ENCODE results near the gene LARGE1.

Gene LARGE1

DNA sequence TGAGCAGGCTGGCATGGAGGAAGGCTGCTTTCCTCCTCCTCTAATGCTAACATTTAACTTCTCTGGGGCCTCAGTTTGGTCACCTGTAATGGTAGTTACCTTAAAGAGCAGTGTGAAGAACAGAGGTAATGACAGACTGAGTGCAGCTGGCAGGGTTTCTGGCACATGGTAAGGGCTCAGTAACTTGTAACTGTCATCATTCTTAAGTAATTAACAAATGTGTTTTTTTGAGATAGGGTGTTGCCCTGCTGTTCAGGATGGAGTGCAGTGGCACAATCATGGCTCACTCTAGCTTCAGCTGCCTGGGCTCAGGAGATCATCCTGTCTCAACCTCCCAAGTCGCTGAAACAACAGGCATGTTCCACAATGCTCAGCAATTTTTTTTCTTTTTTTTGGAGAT lies 620.1 kb downstream of the LARGE1 start:
- Mint-ChIP-seq H3K36me3 (ENCODE audit: low read depth) (no peaks in the 10 kb centered on the region), H3K4me3 (no peak overlapping the region)

DNA sequence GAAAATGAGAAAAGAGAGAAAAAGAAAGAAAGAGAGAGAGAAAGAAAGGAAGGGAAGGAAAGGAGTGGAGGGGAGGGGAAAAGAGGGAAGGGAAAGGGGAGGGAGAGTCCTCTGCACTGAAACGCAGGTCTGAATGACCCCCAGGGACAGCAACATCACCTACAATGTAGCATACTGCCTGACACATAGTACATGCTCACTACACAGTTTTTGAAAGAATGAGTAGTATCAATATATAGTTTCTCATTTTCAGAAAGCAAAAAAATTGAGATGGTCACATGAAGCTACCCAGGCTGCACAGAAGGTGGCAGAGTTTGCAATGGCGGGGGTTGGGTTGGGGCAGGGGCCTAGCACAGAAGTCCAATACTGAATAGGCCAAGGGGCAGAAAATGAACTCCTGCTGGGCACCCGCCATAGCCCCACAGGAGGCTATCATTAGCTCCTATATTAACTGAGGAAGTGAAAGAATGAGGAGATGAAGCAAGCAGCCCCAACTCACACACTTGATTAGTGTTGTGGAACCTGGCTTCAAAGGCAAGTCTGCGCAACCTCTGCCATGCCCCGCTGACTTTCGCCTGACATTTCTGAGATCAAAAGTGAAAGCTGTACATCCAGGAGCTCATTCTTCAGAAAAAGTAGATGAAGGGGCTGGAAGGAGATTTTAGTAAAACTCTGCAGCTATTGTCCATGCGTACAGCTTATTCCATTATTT lies 620.9 kb downstream of the LARGE1 start:
- Mint-ChIP-seq H3K27me3 (peaks cover 2% of the 10 kb centered on the region), H3K4me3 (no peak overlapping the region), H3K9me3 (no peaks in the 10 kb centered on the region), H3K36me3 (ENCODE audit: low read depth) (no peaks in the 10 kb centered on the region), H3K4me1 (ENCODE audit: low read depth) (peaks cover 10% of the 10 kb centered on the region), H3K27ac (no peak overlapping the region)
- intact Hi-C loops (cut with micrococcal nuclease) = no loop called here

More for the DNA sequence above, 620.1 kb downstream of the LARGE1 start:
- H3K4me1 Mint-ChIP-seq (ENCODE audit: low read depth) = peaks cover 10% of the 10 kb centered on the region
- no peaks in the 10 kb centered on the region for H3K9me3 Mint-ChIP-seq
- H3K27me3 Mint-ChIP-seq = peaks cover 2% of the 10 kb centered on the region
- intact Hi-C loops (cut with micrococcal nuclease) = loop anchor here (5.0 to 10.0 kb wide), 3 partner anchors 275 to 1722 kb away; no protein-coding TSS in a partner anchor
- no peak overlapping the region for H3K27ac Mint-ChIP-seq

DNA sequence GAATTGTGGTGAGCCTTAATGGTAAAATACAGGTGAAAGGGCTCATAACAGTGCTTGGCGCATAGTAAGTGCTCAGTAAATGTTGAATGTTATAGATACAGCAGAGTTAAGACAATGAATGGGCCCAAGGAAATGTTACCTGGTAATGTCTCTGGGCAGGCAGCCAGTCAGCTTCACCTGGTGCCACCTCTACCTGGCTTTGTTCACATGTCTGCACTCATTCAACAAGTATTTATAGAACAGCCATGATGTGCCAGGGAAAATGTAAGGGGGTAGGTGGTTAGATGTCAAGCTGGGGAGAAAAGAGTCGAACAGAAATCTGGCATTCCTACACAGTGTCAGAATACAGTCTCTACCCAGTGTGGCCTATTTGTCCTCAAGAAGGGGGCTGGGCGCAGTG lies 623.3 kb downstream of the LARGE1 start:
- Mint-ChIP-seq H3K4me1 (ENCODE audit: low read depth) (peaks cover 5% of the 10 kb centered on the region), H3K9me3 (no peaks in the 10 kb centered on the region), H3K4me3 (no peak overlapping the region), H3K27ac (no peak overlapping the region), H3K27me3 (no peaks in the 10 kb centered on the region), H3K36me3 (ENCODE audit: low read depth) (no peaks in the 10 kb centered on the region)
- intact Hi-C loops (cut with micrococcal nuclease) = no loop called here

DNA sequence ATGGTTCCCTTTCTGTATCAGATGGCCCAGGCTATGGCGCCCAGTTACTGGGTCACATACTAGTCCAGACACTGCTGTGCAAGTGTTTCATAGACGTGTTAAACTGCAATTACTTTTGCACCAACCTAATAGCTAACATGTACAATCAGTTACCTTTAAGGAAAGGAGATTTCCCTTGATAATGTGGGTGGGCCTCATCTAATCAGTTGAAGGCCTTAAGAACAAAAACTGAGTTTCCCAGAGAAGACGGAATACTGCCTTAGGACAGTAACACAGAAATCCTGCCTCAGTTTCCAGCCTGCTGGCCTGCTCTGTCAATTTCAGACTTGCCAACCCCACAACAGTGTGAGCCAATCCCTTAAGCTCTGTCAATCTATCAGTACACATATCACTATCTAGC lies 632.2 kb downstream of the LARGE1 start:
- Mint-ChIP-seq H3K4me3 (no peak overlapping the region), H3K4me1 (ENCODE audit: low read depth) (no peaks in the 10 kb centered on the region), H3K36me3 (ENCODE audit: low read depth) (no peaks in the 10 kb centered on the region), H3K27ac (no peak overlapping the region), H3K9me3 (no peaks in the 10 kb centered on the region), H3K27me3 (no peaks in the 10 kb centered on the region)
- intact Hi-C loops (cut with micrococcal nuclease) = no loop called here

DNA sequence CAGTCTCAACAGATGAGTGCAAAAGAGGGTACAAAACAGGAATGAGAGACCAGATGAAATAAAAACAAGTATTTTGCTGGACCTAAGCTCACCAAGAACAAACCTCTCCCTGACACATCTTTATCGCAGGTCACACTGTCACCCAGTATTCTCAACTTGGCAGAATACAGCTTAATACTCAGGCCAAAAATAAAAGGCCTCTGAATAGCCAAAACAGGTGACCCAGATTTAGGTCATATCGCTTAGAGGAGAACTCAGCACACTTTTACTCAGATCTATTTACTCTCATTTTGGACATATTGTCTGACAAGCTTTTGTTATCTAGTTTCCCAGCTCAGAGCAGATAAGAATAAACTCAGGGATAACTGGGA lies 645.2 kb downstream of the LARGE1 start:
- Mint-ChIP-seq H3K27ac (no peak overlapping the region), H3K9me3 (no peaks in the 10 kb centered on the region), H3K27me3 (no peaks in the 10 kb centered on the region), H3K36me3 (ENCODE audit: low read depth) (no peaks in the 10 kb centered on the region), H3K4me1 (ENCODE audit: low read depth) (no peaks in the 10 kb centered on the region), H3K4me3 (no peak overlapping the region)
- intact Hi-C loops (cut with micrococcal nuclease) = no loop called here

DNA sequence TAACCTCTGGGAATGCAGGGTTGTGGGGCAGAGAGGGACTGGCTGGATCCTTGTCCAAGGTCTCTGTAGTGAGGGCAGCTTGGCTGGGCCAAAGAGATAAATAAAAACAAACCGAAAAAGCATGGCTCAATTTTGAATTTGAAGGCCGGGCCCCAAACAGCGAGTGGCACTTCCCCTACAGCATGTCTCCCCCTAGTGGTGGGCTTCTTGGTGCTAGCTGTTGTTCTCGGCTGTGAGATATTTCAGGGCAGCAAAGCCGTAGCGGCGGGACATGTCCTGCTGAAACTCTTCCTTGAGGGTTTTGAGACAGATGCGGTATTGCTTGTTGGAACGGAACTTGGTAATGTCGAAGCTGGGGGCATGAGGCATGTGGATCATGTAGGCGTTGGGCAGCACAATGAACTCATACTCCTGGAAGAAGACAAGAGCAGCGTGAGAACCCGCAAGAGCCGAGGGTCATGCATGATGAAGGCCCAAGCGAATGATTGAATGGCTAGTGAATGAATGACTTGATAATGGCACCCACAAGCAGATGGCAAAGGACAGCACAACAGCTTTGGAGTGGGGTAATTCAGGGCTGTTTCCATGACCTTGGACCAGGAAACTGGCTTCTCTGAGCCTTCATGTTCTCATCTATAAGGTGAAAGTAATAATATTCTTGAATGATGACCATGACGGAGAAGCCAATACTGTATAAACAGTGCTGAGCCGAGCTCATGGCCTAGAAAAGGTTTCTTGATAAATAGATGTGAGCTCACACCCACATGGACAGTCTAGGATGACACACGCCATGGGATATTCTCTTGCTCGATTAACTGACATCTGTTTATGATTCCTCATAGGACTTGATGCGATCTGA lies 645.8 kb downstream of the LARGE1 start:
- Mint-ChIP-seq H3K9me3 (no peaks in the 10 kb centered on the region), H3K27me3 (no peaks in the 10 kb centered on the region), H3K36me3 (ENCODE audit: low read depth) (no peaks in the 10 kb centered on the region), H3K4me3 (no peak overlapping the region), H3K27ac (no peak overlapping the region), H3K4me1 (ENCODE audit: low read depth) (no peaks in the 10 kb centered on the region)
- intact Hi-C loops (cut with micrococcal nuclease) = no loop called here

DNA sequence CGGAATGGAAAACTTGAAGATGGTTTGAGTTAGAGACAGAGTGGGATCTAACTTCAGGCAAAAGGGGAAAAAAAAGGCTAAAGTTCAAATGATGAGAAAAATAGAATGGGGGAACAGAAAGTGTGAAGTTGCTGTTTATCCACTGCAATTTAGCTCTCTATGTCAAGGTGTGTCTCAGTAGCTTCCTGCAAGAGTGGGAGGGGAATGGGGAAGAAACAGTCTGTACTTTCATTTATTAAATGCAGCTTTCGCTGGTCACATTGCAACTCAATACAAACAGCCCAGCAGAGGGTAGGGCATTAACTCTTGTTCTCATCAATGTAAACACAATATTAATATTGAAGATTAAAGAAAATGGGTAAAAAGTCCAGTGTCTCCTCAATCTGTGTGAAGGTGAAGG lies 647.4 kb downstream of the LARGE1 start:
- intact Hi-C loops (cut with micrococcal nuclease) = no loop called here
- H3K36me3 Mint-ChIP-seq (ENCODE audit: low read depth) = no peaks in the 10 kb centered on the region
- H3K27me3 Mint-ChIP-seq = no peaks in the 10 kb centered on the region
- no peaks in the 10 kb centered on the region for H3K4me1 Mint-ChIP-seq (ENCODE audit: low read depth)
- no peak overlapping the region for H3K4me3 Mint-ChIP-seq
- H3K9me3 Mint-ChIP-seq = no peaks in the 10 kb centered on the region
- no peak overlapping the region for H3K27ac Mint-ChIP-seq

DNA sequence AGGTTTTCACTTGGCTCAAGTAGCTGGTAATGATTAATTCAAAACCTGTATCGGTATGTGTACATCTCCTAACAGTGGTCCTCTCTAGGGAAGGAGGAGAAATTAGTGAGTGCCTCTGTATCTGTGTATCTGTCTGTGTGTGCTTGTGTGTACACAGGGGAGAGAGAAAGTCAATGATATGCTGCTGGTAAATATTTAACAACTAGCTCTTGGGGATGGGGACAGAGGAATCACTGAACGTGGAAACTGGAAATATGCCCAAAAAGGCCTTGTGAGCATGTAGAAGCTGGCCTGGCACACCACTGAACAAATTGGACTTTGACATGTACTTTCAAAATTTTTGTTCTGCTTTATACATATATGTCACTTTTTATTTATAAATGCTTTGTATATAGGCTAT lies 648.1 kb downstream of the LARGE1 start:
- H3K4me3 Mint-ChIP-seq = no peak overlapping the region
- H3K27me3 Mint-ChIP-seq = no peaks in the 10 kb centered on the region
- intact Hi-C loops (cut with micrococcal nuclease) = no loop called here
- no peaks in the 10 kb centered on the region for H3K9me3 Mint-ChIP-seq
- H3K4me1 Mint-ChIP-seq (ENCODE audit: low read depth) = no peaks in the 10 kb centered on the region
- H3K36me3 Mint-ChIP-seq (ENCODE audit: low read depth) = no peaks in the 10 kb centered on the region
- H3K27ac Mint-ChIP-seq = no peak overlapping the region

DNA sequence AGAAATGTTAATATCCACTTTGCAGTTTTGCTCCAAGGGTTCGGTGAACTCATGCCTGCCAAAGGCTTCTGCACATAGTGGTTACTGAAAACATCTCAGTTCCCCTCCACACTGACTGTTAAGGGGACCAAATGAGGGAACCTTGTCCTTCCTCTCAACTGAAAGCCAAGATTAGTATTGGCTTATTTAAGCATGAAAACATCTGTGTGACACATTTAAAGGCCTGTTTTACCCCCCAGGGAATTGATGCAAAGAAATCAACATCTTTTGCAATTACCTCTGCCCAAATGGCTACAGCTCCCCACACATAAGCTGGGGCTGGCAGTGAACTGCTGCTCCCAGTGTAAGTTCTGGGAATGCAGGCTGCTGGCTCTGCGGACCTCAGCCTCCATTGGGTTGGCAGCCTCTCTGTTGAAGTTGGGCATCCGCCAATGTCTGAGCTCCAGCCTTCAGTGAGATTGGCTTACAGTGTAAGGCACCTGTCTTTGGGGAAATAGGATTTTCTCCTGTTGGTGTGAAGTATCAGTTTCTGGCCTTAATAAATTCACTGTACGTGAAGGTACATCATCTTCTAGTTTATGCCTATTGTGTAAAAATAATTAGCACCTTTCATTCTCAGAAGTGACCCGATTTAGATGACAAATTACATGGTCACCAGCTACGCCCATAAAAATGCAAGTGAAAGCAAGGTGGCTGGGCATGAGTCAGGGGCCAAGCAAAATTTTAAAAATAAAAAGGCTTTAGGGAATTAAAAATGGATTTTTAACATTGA lies 648.7 kb downstream of the LARGE1 start:
- no peaks in the 10 kb centered on the region for H3K9me3 Mint-ChIP-seq
- H3K27ac Mint-ChIP-seq = no peak overlapping the region
- H3K27me3 Mint-ChIP-seq = no peaks in the 10 kb centered on the region
- H3K36me3 Mint-ChIP-seq (ENCODE audit: low read depth) = no peaks in the 10 kb centered on the region
- intact Hi-C loops (cut with micrococcal nuclease) = no loop called here
- no peaks in the 10 kb centered on the region for H3K4me1 Mint-ChIP-seq (ENCODE audit: low read depth)
- H3K4me3 Mint-ChIP-seq = no peak overlapping the region

DNA sequence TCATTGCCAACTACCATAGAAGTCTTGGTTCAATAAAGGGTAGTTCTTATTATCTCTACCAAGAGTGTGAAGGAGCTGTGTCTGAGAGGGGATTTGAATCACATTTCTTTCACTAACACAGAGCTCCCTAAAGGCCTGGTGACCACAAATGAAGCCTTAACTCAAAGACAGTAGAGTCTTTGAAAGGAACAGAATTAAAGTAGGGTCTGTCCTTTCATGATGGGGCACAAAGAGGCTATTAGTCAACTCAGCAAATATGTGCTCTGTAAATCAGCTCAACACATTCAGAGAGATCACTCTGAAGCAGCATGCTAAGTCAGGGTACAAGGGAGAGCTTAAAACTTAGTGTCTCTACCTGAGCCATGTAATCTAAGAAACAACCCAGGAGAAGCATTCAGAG lies 649.7 kb downstream of the LARGE1 start:
- Mint-ChIP-seq H3K9me3 (peaks cover 3% of the 10 kb centered on the region), H3K36me3 (ENCODE audit: low read depth) (no peaks in the 10 kb centered on the region), H3K27me3 (no peaks in the 10 kb centered on the region), H3K4me3 (no peak overlapping the region), H3K4me1 (ENCODE audit: low read depth) (no peaks in the 10 kb centered on the region), H3K27ac (no peak overlapping the region)
- intact Hi-C loops (cut with micrococcal nuclease) = no loop called here

DNA sequence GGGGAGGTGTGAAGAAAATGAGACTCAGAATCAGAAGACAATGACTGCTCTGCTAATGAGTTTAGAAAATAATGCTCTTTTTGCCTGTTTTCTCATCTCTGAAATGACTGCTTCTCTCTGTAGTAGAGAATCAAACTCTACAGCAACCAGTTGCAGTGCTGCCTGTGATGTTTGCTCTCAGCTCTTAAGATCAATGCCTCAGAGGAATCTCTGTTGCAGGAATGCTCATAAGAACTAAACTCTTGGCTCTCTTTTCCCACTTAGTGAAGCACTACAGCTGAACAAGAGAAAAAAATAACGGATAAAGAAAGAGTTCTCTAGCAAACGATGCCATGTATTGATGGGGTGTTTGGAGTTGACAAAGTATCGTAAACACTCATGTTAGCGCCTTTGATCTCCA lies 658.6 kb downstream of the LARGE1 start:
- Mint-ChIP-seq H3K27me3 (no peaks in the 10 kb centered on the region), H3K36me3 (ENCODE audit: low read depth) (no peaks in the 10 kb centered on the region), H3K27ac (no peak overlapping the region), H3K4me3 (no peak overlapping the region), H3K9me3 (peaks cover 10% of the 10 kb centered on the region), H3K4me1 (ENCODE audit: low read depth) (no peaks in the 10 kb centered on the region)
- intact Hi-C loops (cut with micrococcal nuclease) = no loop called here

DNA sequence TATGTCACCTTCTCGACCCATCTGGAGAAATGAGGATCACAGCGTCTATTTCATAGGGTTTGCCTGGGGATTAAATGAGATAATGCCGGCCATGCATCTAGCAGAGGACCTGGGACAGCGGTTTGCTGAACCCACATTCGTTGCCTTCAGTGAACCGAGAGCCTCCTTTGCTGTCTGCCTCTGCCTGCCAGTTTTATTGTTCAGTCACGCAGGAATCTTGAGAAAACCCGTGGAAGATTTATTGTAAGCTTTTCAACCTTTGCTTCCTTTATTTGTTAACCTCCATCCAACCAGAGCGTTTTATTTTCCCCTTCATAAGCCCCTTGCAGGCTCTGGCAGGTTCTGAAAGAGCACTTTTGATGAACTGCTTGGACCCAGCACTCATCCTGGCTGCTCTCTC lies 659.8 kb downstream of the LARGE1 start:
- H3K27ac Mint-ChIP-seq = no peak overlapping the region
- no peak overlapping the region for H3K4me3 Mint-ChIP-seq
- intact Hi-C loops (cut with micrococcal nuclease) = no loop called here
- H3K4me1 Mint-ChIP-seq (ENCODE audit: low read depth) = no peaks in the 10 kb centered on the region
- H3K9me3 Mint-ChIP-seq = peaks cover 6% of the 10 kb centered on the region
- H3K27me3 Mint-ChIP-seq = no peaks in the 10 kb centered on the region
- H3K36me3 Mint-ChIP-seq (ENCODE audit: low read depth) = no peaks in the 10 kb centered on the region

DNA sequence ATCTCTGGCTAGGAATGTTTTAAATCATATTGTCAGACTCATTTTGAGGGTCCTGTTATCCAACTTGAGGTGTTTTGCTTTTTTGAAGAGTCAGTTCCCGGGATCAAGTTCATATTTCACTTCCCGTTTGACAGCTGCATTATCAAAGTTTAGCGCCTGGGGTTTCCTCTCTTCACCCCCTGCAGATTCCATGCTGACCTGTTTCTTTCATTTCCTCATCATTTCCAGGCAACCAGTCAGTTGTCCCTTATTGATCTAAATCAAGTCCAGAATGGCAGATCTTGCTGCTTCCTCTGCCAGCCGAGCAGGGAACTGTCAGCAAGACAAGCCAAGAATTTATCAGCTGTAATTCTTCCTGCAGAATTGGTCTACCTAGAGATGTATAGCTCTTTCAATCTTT lies 664.5 kb downstream of the LARGE1 start:
- Mint-ChIP-seq H3K4me3 (no peak overlapping the region), H3K9me3 (no peaks in the 10 kb centered on the region), H3K27me3 (no peaks in the 10 kb centered on the region), H3K36me3 (ENCODE audit: low read depth) (no peaks in the 10 kb centered on the region), H3K27ac (no peak overlapping the region), H3K4me1 (ENCODE audit: low read depth) (no peaks in the 10 kb centered on the region)
- intact Hi-C loops (cut with micrococcal nuclease) = no loop called here

DNA sequence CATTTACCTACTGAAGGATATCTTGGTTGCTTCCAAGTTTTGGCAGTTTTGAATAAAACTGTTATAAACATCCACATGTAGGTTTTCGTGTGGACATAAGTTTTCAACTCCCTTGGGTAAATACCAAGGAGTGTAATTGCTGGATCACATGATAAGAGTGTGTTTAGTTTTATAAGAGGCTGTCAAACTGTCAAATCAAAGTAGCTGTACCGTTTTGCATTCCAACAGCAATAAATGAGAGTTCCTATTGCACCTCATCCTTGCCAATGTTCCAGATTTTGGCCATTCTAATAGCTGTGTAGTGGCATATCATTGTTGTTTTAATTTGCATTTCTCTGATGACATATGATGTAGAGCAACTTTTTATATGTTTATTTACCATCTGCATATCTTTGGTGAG lies 671.3 kb downstream of the LARGE1 start:
- H3K4me3 Mint-ChIP-seq = no peak overlapping the region
- no peaks in the 10 kb centered on the region for H3K27me3 Mint-ChIP-seq
- H3K36me3 Mint-ChIP-seq (ENCODE audit: low read depth) = no peaks in the 10 kb centered on the region
- H3K27ac Mint-ChIP-seq = no peak overlapping the region
- no peaks in the 10 kb centered on the region for H3K4me1 Mint-ChIP-seq (ENCODE audit: low read depth)
- intact Hi-C loops (cut with micrococcal nuclease) = no loop called here
- no peaks in the 10 kb centered on the region for H3K9me3 Mint-ChIP-seq

Measured in dendritic cell treated with granulocyte-macrophage colony-stimulating factor and Interleukin-4, amounts not matched to agents 40 ng/mL and 50 ng/mL, for 4 days (primary cell).